ENCODE data around the gene DOP1B. TPM values are rescaled to one million over a fixed set of nuclear protein-coding genes. Genes with fewer than 3 reads are reported as not detected.
"Not testable (repeated sequence)": the region's sequence is repeated elsewhere in the genome, so short reads cannot be mapped to it uniquely, and the experiment has no call there.

Gene DOP1B
- total RNA-seq, 1 experiment from 2014 or later: 15.1 TPM

DNA sequence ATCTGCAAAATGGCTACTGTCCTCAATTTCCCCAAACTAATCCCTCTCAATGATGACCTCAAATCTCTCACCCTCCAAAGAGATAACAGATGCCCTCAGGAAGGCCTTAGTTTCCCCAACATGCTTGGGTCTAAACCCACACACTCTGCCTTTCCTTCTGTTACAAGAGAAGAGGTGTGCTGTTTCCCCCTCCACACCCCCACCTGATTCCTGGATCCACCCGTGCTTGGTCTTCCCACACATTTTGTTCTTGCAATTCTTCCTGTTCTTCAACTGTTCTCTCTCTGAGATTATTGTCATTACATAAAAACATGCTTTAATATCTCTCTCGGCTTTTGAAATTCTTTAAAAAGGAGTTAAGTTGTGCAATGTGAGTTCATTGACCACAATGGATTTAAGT, 27.4 kb upstream of the DOP1B start:
- H3K27ac ChIP-seq: no peak overlapping the region
- no peaks in the 10 kb centered on the region for H3K9me2 ChIP-seq (ENCODE audit: insufficient read depth)
- no peaks in the 10 kb centered on the region for H3K79me2 ChIP-seq (ENCODE audit: low read depth)
- no peak overlapping the region for H2AFZ ChIP-seq
- H3K4me1 ChIP-seq (replicated peaks; ENCODE audit: insufficient read depth): peaks cover 21% of the 10 kb centered on the region
- TSS peak; percentile 5 for BruUV-seq (replicated peaks)
- H3K36me3 ChIP-seq (ENCODE audit: low read depth): no peaks in the 10 kb centered on the region
- DNase-seq: no peak
- H3K27me3 ChIP-seq (ENCODE audit: insufficient read depth, low read depth): no peaks in the 10 kb centered on the region
- ChIA-PET CTCF (no interaction called here), POLR2A (ENCODE audit: unreplicated experiment) (no interaction called here)
- H3K9me3 ChIP-seq (ENCODE audit: insufficient read depth, low read depth): no peaks in the 10 kb centered on the region
- TF ChIP-seq CTCF (conservative IDR thresholded peaks at IDR 0.05): no peak
- no peaks in the 10 kb centered on the region for H4K20me1 ChIP-seq (ENCODE audit: insufficient read depth)
- H3K4me2 ChIP-seq: no peak overlapping the region
- no peak overlapping the region for H3K4me3 ChIP-seq
- intact Hi-C loops (cut with micrococcal nuclease; ENCODE audit: unreplicated experiment): no loop called here
- H3F3A ChIP-seq (ENCODE audit: insufficient read depth, low read depth): peaks cover 21% of the 10 kb centered on the region

- Histone ChIP-seq H3K4me1 (replicated peaks; ENCODE audit: insufficient read depth) (peaks cover 24% of the 10 kb centered on the region), H3F3A (ENCODE audit: insufficient read depth, low read depth) (peaks cover 32% of the 10 kb centered on the region), H2AFZ (peak overlapping the region; percentile 70; the same call in 1 of the 2 replicates), H3K4me3 (peak overlapping the region; percentile 40; the same call in 1 of the 2 replicates), H3K4me2 (peak overlapping the region; percentile 66)
- BruUV-seq (replicated peaks); H3K9me2 ChIP-seq (ENCODE audit: insufficient read depth); CTCF ChIA-PET; H3K36me3 ChIP-seq (ENCODE audit: low read depth); H4K20me1 ChIP-seq (ENCODE audit: insufficient read depth); POLR2A ChIA-PET (ENCODE audit: unreplicated experiment); H3K27me3 ChIP-seq (ENCODE audit: insufficient read depth, low read depth); DNase-seq; H3K27ac ChIP-seq; H3K79me2 ChIP-seq (ENCODE audit: low read depth); H3K9me3 ChIP-seq (ENCODE audit: insufficient read depth, low read depth); intact Hi-C loops (cut with micrococcal nuclease; ENCODE audit: unreplicated experiment): not testable (repeated sequence)
Observed at GRCh38 chr21:36130414-36130762, 26.2 kb upstream of the DOP1B start.

- intact Hi-C loops (cut with micrococcal nuclease; ENCODE audit: unreplicated experiment); H3K9me3 ChIP-seq (ENCODE audit: insufficient read depth, low read depth); H2AFZ ChIP-seq; H3K9me2 ChIP-seq (ENCODE audit: insufficient read depth); H3K36me3 ChIP-seq (ENCODE audit: low read depth); H3K27ac ChIP-seq; POLR2A ChIA-PET (ENCODE audit: unreplicated experiment); H3K79me2 ChIP-seq (ENCODE audit: low read depth); CTCF ChIA-PET; BruUV-seq (replicated peaks); H3K27me3 ChIP-seq (ENCODE audit: insufficient read depth, low read depth); H4K20me1 ChIP-seq (ENCODE audit: insufficient read depth); DNase-seq: not testable (repeated sequence)
- Histone ChIP-seq H3F3A (ENCODE audit: insufficient read depth, low read depth) (peaks cover 34% of the 10 kb centered on the region), H3K4me2 (peak overlapping the region; percentile 66), H3K4me3 (peak overlapping the region; percentile 40; the same call in 1 of the 2 replicates), H3K4me1 (replicated peaks; ENCODE audit: insufficient read depth) (peaks cover 21% of the 10 kb centered on the region)
Observed at GRCh38 chr21:36130839-36131238, 25.8 kb upstream of the DOP1B start.

GRCh38 chr21:36132696-36133095, 23.9 kb upstream of the DOP1B start:
- no TSS peak for BruUV-seq (replicated peaks)
- H3K36me3 ChIP-seq (ENCODE audit: low read depth): no peaks in the 10 kb centered on the region
- POLR2A ChIA-PET (ENCODE audit: unreplicated experiment): interaction anchor here (0.6 kb wide), 1 partner anchor 99 kb away, joined by 3 read pairs; no protein-coding TSS in a partner anchor

More at GRCh38 chr21:36132696-36133095, 23.9 kb upstream of the DOP1B start:
- no peaks in the 10 kb centered on the region for H3K27me3 ChIP-seq (ENCODE audit: insufficient read depth, low read depth)
- no peaks in the 10 kb centered on the region for H4K20me1 ChIP-seq (ENCODE audit: insufficient read depth)
- H3K9me3 ChIP-seq (ENCODE audit: insufficient read depth, low read depth): no peaks in the 10 kb centered on the region
- no peak overlapping the region for H2AFZ ChIP-seq
- peaks cover 29% of the 10 kb centered on the region; the same call in 1 of the 2 replicates for H3F3A ChIP-seq (ENCODE audit: insufficient read depth, low read depth)
- no peak for DNase-seq
- intact Hi-C loops (cut with micrococcal nuclease; ENCODE audit: unreplicated experiment): no loop called here
- no peak overlapping the region for H3K27ac ChIP-seq
- CTCF ChIA-PET: interaction anchor here (0.7 kb wide), 1 partner anchor 27 kb away, joined by 6 read pairs; no protein-coding TSS in a partner anchor
- H3K4me2 ChIP-seq: no peak overlapping the region
- H3K4me3 ChIP-seq: no peak overlapping the region
- no peaks in the 10 kb centered on the region for H3K9me2 ChIP-seq (ENCODE audit: insufficient read depth)
- no peak for TF ChIP-seq EZH2 (IDR thresholded peaks at IDR 0.05; ENCODE audit: low read depth)
- no peak for TF ChIP-seq CTCF (conservative IDR thresholded peaks at IDR 0.05)
- H3K4me1 ChIP-seq (replicated peaks; ENCODE audit: insufficient read depth): peaks cover 17% of the 10 kb centered on the region; the same call in 1 of the 2 replicates
- 0 out of 2 replicates have a peak, but pooled peaks cover 2% of the 10 kb centered on the region for H3K79me2 ChIP-seq (ENCODE audit: low read depth)

Data from PC-9 (cell line).